T-helper 1 cell (primary cell): Measurements from ENCODE around the gene ADCY5.

Experiments
- DNase-seq, 5 donors: peaks; one replicate each; pipeline ENCODE4 v3.0.0-alpha.2; 2012 to 2020

Gene ADCY5

GRCh38 chr3:123384256-123384655 is 64.6 kb downstream of the ADCY5 start:
- DNase-seq: no peak

DNA sequence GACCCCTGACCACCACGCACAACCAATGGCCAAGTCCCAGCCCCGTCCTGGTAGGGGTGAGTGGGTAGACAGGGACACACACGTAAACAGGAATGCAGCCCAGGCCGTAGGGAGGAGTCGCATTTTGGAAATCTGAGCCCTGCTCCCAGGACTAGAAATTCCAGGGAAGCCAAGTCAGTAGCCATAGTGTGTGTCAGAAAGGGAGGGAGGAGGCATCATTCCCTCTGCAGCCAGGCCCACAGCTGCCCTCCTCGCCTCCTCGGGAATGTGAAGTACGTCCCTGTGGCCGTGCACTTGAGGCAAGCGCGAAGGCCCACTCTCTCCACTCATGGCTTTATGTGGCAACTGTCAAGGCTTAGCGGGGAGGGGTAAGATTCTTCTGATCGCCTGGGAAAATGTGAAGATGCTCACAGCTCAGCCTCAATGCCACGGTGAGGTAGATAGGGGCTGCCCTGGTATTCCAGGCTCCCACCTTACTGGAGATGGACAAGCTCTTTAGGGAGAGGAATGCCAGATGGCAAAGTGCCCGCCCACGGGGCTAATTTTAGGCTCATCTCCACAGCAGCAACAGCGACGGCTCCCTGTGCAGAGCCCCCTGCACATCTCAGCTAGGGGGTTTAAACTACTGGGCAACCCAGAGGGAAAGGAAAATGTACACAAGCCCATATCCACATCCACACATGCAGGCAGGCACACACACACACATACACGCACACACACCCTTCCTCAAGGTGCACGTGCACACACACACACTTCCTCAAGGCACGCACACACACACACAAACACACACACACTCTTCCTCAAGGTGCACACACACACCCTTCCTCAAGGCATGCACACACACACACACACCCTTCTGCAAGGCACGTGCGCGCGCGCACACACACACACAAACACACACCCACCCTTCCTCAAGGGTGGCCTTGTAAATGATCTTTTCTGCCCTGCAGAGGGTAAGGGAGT is 65.5 kb downstream of the ADCY5 start:
- no peak for DNase-seq

GRCh38 chr3:123380261-123380660 is 68.6 kb downstream of the ADCY5 start:
- DNase-seq: no peak

DNA sequence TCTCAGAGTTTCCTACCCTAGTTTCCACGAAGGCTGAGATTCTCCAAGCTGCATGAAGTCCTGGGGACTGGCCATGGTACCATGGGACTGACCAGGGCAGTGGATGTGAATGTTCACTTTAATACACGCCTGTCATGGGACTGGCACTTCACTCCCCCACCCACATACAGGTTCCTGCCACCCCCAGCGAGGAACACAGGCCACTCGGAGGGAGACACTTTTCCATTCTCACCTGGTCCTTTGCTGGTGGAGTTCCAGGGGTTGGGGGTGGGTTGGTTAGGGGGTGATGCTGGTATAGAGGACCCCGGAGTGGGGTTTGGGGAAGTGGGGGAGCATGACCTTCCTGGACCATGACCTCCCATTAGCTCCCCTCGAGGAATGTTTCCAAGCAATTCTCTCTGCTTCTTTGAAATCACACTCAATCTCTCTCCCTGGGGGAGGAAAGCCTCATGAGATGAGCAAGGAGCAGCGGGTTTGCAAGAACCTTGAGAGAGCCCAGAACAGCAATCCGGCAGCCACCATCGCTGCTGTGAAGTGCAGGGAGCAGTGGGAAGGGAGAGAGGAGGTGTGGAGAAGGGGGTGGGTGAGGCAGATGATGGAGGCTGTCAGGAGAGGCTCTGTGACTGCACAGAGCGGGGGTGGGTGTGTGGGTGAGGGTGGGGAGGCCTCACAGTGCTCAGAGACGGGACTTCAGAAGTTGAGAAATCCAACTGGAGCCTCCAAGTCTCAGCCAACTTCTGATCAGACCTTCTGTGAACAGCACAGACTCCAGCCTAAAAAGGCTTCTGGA is 69.7 kb downstream of the ADCY5 start:
- no peak for DNase-seq

DNA sequence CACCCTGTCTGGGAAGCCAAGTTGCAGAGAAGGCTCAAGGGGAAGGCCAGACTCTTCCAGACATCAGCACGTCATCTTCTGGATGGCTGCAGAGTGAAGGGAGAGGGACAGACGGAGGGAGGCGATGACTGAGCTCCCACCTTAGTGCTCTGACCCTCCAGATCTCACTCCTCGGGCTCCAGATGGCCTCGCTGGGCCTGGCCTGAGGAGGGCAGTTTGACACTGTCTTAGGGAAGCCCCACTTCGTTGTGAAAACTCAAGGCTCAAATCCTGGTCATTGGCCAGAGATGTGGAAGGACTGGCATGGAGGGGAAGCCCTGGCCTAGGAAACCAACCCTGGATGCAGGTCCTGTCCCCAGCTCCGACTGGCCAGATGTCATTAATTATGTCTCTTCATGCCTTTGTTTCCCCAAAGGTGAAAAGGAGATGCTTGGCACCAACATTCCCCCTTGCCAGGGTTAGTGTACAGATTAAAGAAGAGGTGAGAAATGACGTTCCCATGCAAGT is 70.4 kb downstream of the ADCY5 start:
- no peak for DNase-seq

DNA sequence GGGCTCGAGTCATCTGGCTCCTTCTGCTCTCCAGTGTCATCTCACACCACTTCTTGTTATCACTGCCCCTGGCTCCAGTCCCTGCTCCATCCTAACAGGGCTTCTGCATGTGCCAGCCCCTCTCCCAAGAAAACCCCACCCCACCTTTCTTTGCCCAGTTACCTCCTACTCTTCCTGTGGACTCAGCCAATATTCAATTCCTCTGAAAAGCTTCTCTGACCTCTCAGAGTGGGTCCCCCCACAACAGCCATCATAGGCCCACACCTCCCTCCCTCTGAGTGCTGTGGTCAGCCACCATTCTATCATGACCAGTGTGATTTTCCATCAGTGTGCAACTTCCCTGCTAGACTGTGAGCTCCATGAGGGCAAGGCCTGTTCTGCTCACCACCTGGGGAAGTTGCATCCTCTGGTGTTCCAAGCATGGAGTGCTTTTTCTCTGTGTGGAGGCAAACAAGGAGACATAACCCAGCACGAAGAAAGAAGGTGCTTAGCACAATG is 71.6 kb downstream of the ADCY5 start:
- DNase-seq: no peak

DNA sequence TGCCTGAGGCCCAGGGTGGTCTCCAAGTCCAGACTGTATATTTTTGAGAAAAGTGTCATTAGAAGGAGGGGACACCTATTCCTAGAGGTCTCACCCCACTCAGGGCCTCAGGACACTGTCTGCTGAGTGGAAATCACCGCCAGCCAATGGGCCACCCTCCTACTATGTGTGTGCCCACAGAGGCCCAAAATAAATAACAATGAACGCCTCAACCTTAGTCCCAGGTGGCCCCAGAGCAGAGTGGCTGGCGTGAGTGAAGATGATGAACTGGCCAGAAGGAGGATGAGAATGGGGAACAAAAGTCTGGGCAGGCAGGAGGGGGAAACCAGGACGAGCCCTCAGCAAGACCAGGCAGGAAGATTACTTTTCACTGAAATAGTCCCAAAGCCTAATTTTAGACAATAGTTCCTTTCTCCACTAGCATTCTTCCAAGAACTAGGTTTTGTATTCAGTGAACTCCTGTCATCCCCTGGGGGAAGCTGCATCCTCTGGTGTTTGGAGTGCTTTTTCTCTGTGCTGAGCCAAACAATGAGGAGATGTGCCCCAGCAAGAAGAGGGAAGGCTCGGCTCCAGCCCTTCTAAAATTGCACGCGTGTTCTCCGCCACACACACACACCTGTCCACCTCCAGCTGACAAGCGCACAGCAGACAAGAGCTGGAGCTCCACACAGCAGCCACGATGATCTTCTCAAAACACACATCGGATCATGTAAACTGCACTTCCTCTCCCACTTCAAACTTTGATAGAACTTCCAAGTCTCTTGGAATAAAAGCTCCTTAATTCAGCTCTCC is 72.2 kb downstream of the ADCY5 start:
- no peak for DNase-seq

DNA sequence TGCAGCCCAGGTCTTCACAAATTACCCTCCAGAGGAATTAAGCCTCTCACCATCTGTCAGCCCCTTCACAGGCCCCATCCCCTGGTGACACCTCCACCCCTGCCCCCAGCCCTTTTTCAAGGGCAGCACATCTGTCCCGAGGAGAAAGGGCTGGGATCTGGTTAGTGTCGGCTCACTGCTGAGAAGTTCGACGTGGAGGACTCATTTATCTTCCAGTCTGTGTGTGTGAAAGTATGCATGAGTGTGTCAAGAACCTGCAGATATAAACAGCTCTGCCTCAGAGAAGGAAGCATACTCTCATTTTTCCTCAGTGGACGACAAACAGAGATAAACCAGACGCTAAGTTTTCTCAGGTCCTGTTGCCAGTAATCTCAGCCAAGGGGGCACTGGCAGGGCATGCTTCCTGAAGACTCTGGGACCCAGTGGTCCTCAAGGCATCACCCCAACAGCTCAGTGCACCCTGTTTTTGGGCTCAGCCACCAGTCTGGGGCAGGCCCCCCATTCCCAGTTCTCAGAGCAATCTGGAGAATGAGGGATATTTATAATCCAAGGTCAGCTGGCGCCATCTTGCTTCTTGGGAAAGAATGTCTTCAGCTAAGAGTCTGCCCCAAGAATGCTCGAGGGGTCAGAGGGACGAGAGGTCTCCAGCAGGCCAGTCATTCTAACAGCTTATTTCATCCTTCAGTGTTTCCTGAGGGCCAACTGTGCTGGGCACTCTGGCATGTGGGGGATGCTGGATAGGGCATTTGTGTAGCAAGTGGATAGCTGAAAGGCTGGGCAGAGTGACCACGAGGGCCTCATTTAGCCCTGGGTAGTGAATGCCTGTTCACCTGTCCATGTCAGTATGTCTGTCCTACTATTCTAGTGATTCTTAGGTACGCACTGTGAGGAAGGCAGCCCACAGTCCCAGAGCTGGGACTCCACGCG is 73.6 kb downstream of the ADCY5 start:
- no peak for DNase-seq

DNA sequence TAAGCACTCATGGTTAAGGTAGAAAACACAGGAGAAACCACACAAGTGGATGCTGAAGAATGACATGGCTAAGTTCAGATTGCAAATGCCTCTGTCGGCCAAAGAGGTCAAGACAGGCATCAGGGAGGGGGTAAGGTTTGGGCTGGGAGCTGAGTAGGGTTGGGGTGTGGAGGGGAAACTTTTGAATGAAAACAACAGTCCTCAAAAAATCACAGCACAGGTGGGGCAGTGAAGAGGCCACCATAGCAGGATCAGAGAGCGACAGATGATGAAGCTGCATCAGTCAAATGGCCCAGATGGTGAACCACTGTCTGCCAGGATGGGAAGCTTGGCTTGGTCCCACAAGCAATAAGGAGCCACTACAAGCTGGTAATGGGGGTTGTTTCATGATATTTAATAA is 74.9 kb downstream of the ADCY5 start:
- no peak for DNase-seq

- DNase-seq: no peak
These were observed 75.4 kb downstream of the ADCY5 start for GRCh38 chr3:123373474-123373987.

DNA sequence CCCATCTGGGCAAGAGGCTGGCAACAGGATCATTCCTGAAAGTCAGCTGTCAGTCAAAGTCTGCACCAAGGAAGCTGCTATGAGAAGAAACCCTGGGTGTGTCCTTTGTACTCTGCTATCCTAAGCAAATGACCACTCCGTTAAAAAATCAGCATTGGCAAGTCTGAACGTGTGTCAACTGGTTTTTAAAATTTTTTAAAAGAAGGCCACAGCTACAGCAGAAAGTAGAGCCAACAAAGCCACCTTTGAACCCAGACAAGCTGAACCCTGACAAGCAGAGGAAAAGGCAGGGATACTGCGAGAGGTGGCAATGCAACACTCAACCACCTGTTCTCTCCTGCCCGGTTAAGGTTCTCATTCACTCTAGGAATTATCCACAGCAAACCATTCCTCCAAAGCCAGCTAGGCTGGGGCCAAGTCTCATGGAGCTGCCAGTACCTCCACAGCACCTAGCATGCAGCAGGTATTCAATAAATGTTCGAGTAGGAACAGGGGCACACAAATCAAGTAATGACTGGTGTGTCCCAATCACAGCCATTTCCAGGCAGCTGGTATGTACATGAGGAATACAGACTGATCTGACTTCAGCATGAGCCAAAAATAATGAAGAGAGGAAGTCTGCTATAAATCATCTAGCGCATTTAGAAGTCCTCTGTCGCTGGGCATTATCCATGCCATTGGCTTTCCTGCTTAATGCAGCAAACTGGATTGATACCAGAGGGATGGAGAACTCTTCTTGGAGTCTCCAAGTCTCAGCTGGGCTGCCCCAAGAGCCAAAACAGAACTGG is 76.0 kb downstream of the ADCY5 start:
- no peak for DNase-seq

GRCh38 chr3:123371859-123372685 is 76.8 kb downstream of the ADCY5 start:
- DNase-seq: no peak

DNA sequence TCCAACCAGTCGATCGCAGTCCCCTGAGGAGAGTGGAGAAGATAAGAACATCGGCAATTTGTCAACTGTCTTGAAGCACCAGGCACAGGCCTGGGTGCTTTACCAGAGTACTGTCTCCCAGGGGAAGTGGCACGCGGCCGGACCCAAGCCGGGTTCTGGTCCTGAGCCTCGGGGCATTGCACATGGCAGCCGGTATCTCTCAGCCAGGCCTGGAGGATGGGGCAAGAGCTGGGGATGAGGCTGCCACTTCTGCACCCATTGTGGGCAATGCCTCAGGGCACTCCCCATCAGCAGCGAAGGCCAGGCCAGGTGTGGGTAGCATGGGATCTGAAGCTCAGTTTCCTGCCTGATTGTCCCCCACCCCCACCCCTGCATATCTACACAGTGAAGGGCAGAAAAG is 77.5 kb downstream of the ADCY5 start:
- no peak for DNase-seq

DNA sequence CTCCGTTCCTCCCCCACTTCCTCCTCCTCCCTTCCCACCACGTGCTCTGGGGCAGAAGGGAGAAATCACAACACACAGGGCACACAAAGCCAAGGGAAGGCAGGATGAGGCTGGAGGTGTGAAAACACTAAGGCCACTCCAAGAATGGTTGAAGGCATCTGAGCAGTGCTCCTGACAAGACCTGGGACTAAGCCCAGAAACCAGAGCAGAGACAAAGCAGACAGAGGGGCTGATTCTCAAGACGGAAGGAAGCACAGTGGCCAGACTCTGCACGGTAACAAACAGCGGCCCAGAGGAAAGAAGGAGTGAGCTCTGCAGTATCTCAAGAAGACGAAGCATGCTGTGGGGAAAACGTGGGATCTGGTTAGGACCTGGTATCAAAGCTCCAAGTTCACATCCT is 78.1 kb downstream of the ADCY5 start:
- no peak for DNase-seq

GRCh38 chr3:123369085-123369484 is 79.8 kb downstream of the ADCY5 start:
- no peak for DNase-seq

DNA sequence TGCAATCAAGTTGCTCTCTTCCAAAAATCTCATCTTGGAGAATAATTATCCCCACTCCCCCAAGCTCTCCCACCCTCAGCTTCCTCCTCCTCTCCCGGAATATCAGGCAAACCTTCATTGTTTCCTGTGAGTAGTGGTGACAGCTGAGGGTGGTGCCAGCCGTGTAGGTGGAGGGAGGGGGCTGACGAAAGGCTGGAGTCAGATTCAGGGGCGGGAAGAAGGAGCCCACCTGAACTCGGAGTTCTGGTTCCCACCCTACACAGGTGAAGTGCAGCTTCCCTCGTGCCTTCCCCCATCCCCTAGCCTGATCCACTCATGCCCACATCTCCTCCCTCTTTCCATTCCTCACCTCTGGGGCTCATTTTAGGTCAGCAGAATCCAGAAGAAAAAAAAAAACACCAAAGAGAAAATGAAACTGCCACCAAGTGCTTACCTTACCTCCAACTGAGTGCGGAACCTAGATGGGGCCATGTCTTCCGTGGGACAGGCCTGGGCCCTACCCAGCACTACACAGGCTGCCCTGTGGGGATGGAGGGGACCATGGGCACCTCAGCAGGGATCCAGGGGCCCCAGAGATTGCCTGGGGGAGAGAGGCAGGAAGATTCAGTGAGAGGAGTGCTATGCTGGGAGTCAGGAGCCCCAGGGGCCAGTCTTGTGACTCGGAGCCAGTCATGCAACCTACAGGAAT is 81.3 kb downstream of the ADCY5 start:
- DNase-seq: no peak

DNA sequence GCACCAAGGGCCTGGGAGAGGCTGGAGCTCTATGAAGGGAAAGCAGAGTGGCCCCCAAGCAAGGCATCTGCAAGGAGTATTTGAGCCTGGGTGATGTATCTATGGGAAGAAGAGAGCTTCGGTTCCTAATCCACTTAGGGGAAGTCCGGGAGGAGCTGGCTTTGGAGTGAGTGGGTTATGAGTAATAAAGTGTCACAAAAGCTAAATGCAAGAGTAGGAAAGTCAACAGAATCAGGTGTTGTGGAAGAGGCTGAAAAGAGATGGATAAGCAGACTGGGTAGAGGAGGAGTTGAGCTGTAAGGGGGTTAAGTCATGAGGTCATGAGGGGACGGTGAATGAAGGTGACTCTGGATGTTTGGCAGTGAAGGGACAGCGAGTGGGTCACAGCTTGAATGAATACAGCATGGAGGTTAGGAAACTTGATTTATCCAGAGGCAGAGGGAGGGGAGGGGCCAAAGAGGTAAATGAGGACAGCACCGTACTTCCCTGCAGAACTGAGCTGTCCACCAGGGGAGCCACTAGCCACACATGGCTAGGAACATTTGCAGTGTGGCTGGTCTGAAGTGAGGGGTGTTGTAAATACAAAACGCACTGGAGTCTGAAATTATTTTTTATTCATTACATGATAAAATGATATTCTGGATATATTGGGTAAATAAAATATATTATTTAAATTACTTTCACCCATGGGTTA is 83.3 kb downstream of the ADCY5 start:
- DNase-seq: no peak

- no peak for DNase-seq
These were observed 87.8 kb downstream of the ADCY5 start for GRCh38 chr3:123361071-123361470.
